ENCODE measurements around the gene OOSP3. TPM values are rescaled to one million over a fixed set of nuclear protein-coding genes. Genes with fewer than 3 reads are reported as not detected.

Gene OOSP3
- total RNA-seq, 1 donor from 2014 or later = not detected

GRCh38 chr11:59943997-59944714 is 65.6 kb downstream of the OOSP3 start:
- DNase-seq (ENCODE audit: low spot score) = no peak

- DNase-seq (ENCODE audit: low spot score) = no peak
Measured at GRCh38 chr11:59944720-59945119, 66.1 kb downstream of the OOSP3 start.

Other genes starting within 250 kb of the OOSP3 start
- 4.6 TPM for gene PATL1, start 209.7 kb upstream of the OOSP3 start, total RNA-seq (ENCODE audit: insufficient read depth, low replicate concordance)
- gene OR10V1, start 164.9 kb upstream of the OOSP3 start, total RNA-seq (ENCODE audit: insufficient read depth, low replicate concordance) = 7.9 TPM
- 11.1 TPM for gene STX3, start 123.4 kb upstream of the OOSP3 start, total RNA-seq (ENCODE audit: insufficient read depth, low replicate concordance)
- 36.6 TPM for gene MRPL16, start 68.0 kb upstream of the OOSP3 start, total RNA-seq (ENCODE audit: insufficient read depth, low replicate concordance)
- gene CBLIF, start 33.3 kb upstream of the OOSP3 start, total RNA-seq (ENCODE audit: insufficient read depth, low replicate concordance) = not detected
- 2.2 TPM for gene TCN1, start 12.3 kb upstream of the OOSP3 start, total RNA-seq (ENCODE audit: insufficient read depth, low replicate concordance)
- not detected for gene OOSP1, start 59.6 kb downstream of the OOSP3 start, total RNA-seq (ENCODE audit: insufficient read depth, low replicate concordance)
- gene OOSP4A, start 85.3 kb downstream of the OOSP3 start, total RNA-seq (ENCODE audit: insufficient read depth, low replicate concordance) = not detected
- not detected for gene OOSP4B, start 138.4 kb downstream of the OOSP3 start, total RNA-seq (ENCODE audit: insufficient read depth, low replicate concordance)
- 3.4 TPM for gene OOSP2, start 161.6 kb downstream of the OOSP3 start, total RNA-seq (ENCODE audit: insufficient read depth, low replicate concordance)
- gene MS4A3, start 177.9 kb downstream of the OOSP3 start, total RNA-seq (ENCODE audit: insufficient read depth, low replicate concordance) = 7.2 TPM
- 7.0 TPM for gene MS4A2, start 209.9 kb downstream of the OOSP3 start, total RNA-seq (ENCODE audit: insufficient read depth, low replicate concordance)